Activated T-helper 1 cell treated with Interleukin-2 at 50 U/mL for 16 hours (primary cell): ENCODE data around the gene CHAT.

Experiments
- DNase-seq: peaks from one replicate; pipeline ENCODE4 v3.0.0-alpha.2; 2020; ENCODE audit warnings: low read depth

CHAT gene

DNA sequence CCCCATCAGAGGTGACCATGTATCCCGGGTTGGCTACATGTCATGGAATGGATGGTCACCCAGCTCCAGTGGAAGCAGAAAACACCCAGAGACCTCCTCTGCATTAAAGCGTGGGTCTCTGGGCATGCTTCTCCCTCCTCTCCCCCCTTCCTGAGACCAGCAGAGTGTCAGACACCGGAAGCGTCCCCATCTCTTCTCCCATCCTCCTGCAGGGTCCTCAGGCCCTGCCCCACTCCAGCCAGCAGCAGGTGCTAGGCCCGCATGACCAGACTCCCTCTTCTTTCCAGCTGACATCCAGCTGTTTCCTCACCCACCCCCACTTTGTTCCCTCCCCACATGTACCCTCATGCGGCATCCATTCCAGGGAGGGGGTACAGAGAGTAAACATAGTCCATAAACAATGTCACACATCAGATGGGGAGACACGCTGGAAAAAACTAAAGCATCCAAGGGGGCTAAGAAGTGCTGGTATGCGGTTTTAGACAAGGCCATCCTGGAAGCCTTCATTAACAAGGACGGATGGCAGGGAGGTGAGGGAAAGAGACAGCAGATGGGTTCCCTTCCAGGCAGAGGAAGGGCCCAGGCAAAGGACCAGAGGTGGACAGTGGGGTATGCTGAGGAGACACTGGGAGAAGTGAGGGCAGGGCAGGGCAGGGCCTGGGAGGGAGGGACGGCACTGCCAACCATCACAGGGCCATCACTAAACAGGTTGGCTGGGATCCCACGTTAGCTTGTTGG, 16.2 kb upstream of the CHAT start:
- no peak for DNase-seq

DNA sequence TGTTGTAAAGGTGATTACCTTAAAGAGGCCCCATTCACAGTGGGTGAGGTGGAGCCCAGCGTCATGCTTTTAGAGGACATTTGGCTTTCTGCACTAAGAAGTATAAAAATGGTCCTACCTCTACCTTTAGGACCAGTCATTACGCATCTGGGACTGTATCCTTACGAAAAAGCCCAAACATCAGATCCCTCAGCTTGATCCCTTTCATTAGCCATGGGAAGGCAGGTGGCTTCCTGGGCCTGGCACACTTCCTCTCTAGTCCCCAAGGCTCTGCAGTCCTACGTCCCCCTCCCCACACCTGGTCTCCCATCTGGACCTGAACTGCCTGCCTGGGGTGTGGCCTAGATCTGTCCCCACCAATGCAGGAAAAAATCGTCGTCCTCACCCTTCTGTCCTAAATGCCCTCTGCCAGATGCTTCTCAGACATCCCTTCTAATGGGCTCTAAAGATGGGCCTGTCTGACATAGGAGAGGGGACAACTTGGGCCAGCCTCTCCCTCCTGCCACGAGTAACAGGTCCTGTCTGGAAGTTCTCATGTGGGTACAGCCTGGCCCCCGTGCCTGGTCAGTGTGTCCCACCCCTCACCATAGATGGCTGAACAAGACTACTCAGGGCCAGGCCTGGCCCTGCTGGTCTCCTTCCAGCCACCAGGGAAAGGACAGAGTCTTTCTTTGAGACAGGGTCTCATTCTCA, 15.5 kb upstream of the CHAT start:
- DNase-seq = no peak

DNA sequence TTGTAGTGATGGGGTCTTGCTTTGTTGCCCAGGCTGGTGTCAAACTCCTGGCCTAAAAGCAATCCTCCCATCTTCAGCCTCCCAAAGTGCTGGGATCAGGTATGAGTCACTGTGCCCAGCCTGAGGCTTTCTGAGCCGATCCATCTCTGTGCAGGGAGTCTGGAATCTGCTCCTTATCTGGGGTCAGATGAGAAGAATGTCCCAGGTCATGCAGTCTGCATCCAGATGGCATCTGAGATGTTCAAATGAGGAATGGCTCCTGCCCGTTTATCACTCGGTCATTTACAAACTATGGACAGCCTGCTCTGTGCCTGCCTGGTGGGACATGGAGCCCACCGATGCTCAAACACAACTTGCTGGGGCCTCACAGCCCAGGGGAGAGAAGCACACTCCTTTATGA, 14.9 kb upstream of the CHAT start:
- no peak for DNase-seq

DNA sequence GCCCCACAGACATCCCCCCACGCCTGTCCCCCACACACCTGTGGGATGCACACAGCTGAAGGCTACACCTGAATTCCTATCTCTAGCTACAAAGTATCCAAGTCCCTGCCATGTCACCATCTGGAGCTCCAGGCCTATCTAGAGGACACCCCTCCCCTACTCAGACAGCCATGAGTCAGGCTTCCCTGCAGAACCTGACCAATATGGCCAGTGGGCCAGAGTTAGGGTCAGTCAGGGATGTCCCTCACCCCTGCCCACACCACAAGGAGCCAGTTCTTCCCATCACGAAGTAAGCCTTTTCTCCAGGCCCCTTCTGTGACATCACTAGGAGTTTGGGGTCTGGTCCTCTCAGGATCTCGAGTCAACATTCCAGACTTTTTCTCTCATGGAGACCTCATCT, 14.3 kb upstream of the CHAT start:
- DNase-seq = no peak

DNA sequence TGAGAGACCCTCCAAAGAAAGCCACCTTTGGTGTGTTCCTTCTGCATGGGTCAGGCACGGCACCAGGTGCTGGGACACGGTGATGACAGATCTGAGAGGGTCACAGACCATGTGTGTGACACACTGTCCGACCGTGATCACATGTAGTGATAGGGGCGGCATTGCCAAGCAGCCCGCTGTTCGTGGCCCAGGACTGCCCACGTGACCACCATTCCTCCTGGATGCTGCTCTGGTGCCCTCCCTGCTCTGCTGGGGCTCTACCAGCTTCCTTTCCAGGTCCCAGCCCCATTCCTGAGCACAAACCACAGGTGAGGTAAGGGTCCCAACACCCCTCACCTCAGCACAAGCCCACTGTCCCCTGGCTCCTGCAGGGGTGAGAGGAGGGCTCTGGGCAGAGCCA, 13.8 kb upstream of the CHAT start:
- no peak for DNase-seq

DNA sequence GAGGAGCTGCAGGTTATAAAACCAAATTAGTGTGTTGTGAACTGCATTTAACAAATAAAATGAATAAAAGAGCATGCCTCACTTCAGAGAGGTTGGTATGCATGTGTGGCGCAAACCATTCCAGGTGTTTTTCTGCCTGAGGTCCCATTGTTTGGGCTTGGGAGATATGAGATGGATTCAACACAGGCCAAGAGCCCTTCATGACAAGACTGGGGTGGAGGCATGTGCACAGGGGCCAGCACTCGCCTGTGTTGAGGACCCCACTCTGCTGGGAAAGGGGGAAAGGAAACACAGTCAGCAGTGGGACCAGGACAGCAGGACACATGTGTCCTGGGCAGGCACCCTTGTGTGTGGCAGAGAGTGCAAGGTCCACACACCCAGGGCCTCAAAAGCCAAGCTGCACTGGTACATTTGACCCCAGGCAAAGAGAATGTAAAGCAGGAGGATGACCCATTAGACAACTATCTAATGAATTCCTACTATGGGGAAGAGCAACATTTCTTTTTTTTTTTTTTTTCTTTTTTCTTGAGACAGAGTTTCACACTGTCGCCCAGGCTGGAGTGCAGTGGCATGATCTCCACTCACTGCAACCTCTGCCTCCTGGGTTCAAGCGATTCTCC, 12.9 kb upstream of the CHAT start:
- DNase-seq = no peak

DNA sequence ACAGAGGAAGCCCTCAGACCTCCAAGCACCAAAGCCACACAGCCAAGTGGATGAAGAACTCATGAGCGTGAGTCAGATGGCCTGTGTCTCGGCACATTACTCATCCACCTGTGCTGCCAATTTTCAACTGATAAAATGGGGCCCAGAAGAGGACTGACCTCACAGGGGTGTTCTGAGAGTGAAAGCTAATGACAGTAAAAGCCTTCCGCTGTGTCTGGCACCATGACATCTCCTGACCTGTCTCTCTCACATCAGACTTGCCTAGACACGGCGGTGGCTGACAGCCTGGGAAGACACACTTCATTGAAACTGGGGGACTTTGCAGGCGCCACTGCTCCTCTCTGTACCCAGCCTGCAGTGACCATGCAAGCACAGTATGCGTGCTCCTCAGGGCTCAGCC, 12.0 kb upstream of the CHAT start:
- DNase-seq = no peak

DNA sequence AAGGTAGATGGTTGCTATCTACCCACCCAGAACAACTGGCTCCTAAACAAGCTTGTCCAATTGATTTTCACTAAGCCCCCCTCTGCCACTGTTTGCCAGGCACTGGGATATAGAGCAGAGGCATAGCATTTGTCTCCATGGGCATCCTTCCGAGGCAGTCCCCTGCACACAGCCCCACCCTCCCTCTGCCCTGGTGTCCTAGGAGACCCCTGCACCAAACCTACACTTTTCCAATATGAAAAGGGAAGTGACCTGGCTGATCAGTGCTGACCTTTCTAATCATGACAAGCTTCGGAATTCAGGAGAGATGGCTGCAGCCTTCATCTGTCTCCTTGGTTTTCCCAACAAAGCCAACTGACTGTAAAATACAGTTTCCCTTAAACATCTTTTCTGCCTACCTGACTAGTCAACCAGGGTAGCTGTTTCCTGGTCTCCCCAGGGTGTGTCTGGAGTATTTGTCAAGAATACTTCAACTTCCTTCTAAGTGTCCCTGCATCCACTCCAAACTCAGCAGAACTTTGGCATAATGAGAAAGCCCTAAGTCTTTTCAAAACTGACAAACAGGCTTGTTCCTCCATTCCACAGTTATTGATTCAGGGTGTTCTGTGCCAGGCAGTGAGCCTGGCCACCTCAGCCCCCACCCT, 11.3 kb upstream of the CHAT start:
- DNase-seq = no peak

DNA sequence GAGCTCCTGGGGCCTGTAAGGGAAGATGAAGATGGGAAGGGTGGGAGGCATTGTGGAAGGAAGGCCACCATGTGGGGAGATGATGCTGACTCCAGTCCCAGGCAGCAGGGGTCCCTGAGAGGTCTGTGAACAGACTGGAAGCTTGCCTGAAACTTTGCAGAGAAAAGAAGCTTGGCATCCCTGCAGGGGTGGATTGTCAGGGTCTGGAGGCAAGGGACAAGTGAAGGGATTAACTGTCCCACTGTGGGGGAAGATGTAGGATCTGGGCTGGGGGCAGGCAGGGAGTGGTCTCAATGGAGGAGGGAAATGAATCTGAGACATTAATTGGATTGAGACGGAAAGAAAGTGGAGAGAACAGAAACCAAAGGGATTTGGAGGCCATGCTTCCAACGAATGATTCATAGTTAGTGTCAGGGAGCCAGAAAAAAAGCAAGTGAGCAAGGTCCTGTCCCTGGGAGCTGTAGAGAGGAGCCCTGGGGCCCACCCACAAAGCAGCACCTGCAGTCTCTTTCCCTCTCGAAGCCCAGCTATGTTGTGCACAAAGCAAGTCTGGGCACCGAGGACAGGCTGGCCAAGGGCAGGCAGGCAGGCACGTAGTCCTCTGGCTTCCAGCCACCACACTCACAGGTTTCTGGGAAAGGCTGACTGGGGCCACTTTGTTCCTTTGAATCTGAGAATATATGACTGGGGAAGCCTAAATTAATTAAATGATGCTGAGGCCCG, 8.5 kb upstream of the CHAT start:
- DNase-seq = no peak

DNA sequence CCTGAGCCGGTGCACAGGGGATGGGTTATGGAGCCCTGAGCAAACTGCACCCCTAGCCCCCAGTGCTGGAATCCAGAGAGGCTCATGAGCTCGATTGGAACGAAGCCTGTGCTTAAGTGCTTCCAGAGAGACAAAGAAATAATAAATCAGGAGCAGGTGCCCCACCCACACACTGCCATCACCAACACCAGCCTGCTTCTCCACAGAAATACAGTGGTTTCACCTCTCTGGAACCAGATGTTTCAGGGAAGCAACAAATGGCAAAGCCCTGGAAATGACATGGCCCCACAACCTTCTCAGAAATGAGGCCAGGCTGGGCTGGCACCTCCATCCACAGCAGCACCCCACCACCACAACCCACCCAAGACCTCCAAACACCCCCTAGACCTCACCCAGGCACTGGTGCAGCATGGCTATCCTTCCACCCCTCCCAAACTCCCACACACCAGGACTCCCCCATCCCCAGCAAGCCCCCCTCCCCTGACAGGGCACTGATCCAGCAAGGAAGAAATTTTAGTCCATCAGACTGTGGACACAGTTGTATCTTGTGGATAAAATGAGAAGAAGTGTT, 7.8 kb upstream of the CHAT start:
- DNase-seq = no peak

DNA sequence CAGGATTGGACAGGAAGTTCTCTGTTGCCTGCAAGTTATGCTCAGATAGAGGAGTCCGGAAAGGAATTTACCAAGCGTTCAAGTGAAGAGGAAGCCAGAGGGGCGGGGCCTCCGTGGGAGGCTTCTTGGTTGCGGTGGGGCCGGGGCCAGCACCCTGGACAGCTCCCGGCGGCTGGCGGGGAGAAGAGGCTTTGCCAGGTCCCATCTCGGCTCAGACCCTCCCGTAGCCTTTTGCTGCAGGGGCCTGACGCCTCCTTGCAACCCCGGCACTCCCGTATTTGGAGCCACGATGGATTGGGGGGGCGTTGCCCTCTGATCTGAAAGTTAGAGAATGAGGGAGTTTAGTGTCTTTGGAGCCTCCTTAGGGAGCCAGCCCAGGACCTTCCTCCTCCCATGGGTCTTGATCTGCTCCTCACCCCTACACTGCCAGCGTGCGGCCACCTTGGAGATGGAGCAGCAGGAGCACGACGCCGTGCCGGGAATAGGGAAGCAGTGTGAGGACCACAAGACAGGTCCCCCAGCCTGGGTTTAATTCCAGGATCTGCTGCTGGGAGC, 6.8 kb upstream of the CHAT start:
- peak; percentile 35 for DNase-seq

DNA sequence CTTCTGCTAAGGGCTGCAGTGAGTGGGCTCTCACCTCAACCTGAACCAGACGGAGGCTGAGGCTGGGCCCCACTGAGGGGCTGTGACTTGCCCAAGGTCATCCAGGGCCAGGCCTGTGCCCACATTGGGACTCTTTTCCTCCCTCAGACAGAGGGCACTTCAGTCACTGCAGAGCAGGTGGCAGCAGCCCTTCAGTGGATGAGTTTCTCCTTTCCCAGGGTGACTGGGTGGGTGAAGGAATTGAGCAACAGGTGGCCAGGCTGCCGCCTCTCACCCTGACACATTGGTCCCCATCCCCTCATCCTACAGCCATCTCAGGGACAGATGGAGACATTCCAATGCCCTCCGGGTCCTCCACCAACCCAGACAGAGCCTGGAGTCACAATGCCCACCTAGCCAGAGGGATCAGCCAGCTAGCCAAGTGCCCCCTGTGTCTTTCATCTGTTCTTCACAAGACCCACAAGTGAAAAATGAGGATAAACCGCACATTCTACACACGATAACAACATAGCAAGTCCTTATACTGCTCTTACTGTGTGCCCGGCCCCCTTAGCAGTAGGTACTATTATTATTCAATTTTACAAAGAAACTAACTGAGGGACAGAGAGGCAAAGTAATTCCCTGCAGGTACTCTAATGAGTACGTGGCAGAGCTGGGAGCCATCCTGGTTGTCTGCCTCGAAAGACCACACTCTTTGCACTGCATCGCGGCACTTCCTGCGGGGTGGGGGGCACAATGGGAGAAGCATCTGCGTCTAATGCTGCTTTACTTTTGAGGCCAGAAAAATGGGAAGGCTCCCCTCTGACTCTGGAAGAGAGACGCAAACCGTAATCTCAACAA, 5.5 kb upstream of the CHAT start:
- DNase-seq = no peak

DNA sequence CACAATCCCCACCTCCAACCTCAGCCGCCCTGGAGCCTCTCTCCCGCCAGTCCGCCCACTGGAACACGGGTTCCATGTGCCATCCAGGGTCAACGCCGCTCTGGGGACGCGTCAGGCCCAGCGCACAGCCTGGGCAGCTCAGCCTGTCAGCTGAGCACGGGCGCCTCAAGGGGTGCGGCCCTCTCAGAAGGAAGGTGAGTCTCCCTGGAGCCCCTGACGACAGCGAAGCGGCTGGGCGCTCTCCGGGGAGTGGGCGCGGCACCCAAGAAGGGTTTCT, 4.9 kb upstream of the CHAT start:
- DNase-seq = no peak

DNA sequence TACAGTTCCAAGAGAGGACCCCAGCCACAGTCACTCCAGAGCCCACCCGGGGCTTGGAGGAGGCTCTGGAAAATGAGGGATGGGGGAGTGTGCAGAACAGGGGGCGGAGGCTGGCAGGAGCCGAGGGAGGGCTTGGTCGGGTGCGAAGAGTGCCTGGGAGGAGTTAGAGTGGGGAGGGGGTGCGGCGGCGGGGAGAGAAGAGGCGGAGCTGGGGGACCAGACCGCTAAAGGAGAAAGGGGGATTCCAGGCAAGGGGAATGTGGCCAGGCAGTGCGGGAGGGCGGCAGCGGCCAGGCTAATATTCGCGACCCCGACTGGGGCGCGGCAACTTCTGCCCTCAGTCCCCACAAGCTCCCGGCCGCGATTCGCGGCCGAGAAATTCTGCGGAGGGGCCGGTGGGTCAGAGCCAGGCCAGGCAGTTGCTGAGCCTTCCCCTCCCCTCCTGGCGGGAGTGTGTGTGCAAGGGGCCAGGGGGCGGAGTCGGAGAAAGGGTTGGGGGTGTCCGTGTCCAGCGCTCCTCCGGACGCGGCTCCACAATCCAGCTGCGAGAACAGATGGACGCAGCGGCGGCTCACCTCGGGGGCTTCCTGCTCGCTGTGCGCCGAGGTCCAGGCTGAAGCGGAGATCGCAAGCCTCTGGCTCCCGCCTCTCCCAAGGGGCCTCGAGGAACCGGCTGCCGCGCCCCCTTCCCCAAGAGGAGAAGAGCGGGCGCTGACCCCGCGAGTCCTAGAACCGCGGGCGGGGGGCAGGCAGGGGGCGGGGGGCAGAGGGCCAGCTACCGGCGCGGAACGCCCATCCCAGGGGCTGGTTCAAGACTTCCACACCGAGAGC, 4.3 kb upstream of the CHAT start:
- no peak for DNase-seq

DNA sequence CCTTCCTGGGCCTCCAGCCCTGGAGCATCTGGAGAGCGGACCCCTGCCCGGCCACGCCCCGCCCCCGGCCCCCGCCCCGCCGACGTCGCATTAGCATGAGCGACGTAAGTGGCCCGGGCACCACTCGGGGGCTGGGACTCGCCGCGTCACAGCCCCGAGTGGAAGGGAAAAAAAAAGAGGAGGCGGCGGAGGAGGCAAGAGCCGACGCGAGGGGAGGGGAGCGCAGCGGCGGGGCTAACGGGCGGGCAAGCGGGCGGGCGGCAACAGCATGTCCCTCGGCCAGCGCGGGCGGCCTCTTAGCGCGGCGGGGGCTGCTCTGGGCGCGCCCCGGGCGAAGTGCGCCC, 3.8 kb upstream of the CHAT start, which contains the start of gene SLC18A3:
TSS of gene SLC18A3 (plus strand) at position 197 of the 344 bp plus-strand sequence. CDS start 431 bp downstream, outside the sequence.
- DNase-seq = no peak

DNA sequence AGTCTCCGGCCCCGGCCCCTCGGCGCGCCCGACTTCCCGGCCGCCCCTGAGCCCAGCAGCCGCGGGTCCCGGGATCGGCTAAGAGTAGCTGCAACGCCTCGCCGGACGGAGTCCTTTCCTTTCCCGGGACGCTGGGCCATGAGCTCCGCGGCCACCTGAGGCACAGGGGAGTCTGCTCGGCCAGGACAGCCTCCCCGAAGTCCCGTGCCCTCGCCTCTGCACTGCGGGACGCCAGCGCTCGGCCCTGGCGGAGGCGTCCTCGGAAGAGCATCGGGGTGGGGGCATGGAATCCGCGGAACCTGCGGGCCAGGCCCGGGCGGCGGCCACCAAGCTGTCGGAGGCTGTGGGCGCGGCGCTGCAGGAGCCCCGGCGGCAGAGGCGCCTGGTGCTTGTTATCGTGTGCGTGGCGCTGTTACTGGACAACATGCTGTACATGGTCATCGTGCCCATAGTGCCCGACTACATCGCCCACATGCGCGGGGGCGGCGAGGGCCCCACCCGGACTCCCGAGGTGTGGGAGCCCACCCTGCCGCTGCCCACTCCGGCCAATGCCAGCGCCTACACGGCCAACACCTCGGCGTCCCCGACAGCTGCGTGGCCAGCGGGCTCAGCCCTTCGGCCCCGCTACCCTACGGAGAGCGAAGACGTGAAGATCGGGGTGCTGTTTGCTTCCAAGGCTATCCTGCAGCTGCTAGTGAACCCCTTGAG, 3.2 kb upstream of the CHAT start:
- DNase-seq = no peak

DNA sequence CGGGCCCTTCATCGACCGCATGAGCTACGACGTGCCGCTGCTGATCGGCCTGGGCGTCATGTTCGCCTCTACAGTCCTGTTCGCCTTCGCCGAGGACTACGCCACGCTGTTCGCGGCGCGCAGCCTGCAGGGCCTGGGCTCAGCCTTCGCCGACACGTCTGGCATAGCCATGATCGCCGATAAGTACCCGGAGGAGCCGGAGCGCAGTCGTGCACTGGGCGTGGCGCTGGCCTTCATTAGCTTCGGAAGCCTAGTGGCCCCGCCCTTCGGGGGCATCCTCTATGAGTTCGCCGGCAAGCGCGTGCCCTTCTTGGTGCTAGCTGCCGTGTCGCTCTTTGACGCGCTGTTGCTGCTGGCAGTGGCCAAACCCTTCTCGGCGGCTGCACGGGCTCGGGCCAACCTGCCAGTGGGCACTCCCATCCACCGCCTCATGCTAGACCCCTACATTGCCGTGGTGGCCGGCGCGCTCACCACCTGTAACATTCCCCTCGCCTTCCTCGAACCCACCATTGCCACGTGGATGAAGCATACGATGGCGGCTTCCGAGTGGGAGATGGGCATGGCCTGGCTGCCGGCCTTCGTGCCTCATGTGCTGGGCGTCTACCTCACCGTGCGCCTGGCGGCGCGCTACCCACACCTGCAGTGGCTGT, 2.5 kb upstream of the CHAT start:
- no peak for DNase-seq

DNA sequence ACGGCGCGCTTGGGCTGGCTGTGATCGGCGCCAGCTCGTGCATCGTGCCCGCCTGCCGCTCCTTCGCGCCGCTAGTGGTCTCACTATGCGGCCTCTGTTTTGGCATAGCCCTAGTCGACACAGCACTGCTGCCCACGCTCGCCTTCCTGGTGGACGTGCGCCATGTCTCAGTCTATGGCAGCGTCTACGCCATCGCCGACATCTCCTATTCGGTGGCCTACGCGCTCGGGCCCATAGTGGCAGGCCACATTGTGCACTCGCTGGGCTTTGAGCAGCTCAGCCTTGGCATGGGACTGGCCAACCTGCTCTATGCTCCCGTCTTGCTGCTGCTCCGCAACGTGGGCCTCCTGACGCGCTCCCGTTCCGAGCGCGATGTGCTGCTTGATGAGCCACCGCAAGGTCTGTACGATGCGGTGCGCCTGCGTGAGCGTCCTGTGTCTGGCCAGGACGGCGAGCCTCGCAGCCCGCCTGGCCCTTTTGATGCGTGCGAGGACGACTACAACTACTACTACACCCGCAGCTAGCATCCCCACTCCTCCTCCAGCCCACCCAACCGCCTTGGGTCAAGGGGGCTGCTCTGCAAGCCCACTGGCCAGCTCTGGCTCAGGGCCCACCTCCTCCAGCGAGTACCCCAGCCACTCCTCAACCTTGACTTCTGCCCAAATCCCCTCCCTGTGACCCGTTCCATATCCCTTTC, 1.9 kb upstream of the CHAT start:
- DNase-seq = no peak
